ENCODE data around the gene CSGALNACT2.

CSGALNACT2 gene

GRCh38 chr10:43113201-43114087 lies 24.8 kb upstream of the CSGALNACT2 start:
- DNase-seq, result no peak

- DNase-seq, result no peak
Observed at GRCh38 chr10:43114088-43114742, 24.0 kb upstream of the CSGALNACT2 start.

GRCh38 chr10:43114743-43115611 lies 23.3 kb upstream of the CSGALNACT2 start:
- DNase-seq, result no peak

- DNase-seq, result no peak
Observed at GRCh38 chr10:43115881-43116595, 22.2 kb upstream of the CSGALNACT2 start.

- DNase-seq, result no peak
Observed at GRCh38 chr10:43116596-43116995, 21.6 kb upstream of the CSGALNACT2 start.

GRCh38 chr10:43117031-43117776 lies 21.0 kb upstream of the CSGALNACT2 start:
- no peak for DNase-seq

GRCh38 chr10:43117777-43118583 lies 20.3 kb upstream of the CSGALNACT2 start:
- DNase-seq, result no peak

GRCh38 chr10:43118631-43119415 lies 19.4 kb upstream of the CSGALNACT2 start:
- DNase-seq, result no peak

- DNase-seq, result no peak
Observed at GRCh38 chr10:43119416-43120115, 18.7 kb upstream of the CSGALNACT2 start.

GRCh38 chr10:43120116-43120928 lies 17.9 kb upstream of the CSGALNACT2 start:
- DNase-seq, result no peak

- no peak for DNase-seq
Observed at GRCh38 chr10:43120929-43121314, 17.3 kb upstream of the CSGALNACT2 start.

- DNase-seq, result no peak
Observed at GRCh38 chr10:43121444-43121843, 16.8 kb upstream of the CSGALNACT2 start.

GRCh38 chr10:43122096-43122495 lies 16.1 kb upstream of the CSGALNACT2 start:
- DNase-seq, result no peak

GRCh38 chr10:43122826-43123225 lies 15.4 kb upstream of the CSGALNACT2 start:
- no peak for DNase-seq

- no peak for DNase-seq
Observed at GRCh38 chr10:43123361-43124093, 14.7 kb upstream of the CSGALNACT2 start.

GRCh38 chr10:43124094-43124521 lies 14.1 kb upstream of the CSGALNACT2 start:
- DNase-seq, result no peak

- no peak for DNase-seq
Observed at GRCh38 chr10:43124574-43125273, 13.5 kb upstream of the CSGALNACT2 start.

All from activated T-cell treated with anti-CD3 and anti-CD28 coated beads for 4 hours (primary cell).